HEK293T (cell line): Measurements from ENCODE around the gene PQBP1.

Experiments used
- CTCF ChIA-PET: fragments of 350-600 bp; formaldehyde crosslinking; extraction: SDS; loops from one replicate; lab custom pipeline; 2021; ENCODE audit warnings: antibody characterized with exemption, inconsistent platforms; lab: Yijun Ruan, JAX
- POLR2A ChIA-PET: fragments of 350-600 bp; formaldehyde crosslinking; extraction: SDS; loops from one replicate; lab custom pipeline; 2020; ENCODE audit warnings: antibody characterized with exemption, inconsistent platforms; lab: Yijun Ruan, JAX
- DNase-seq: peaks from one replicate; pipeline ENCODE4 v3.0.0; 2012; ENCODE audit warnings: mixed read lengths; ENCODE audit errors: extremely low spot score
- ARNT ChIP-seq: fragments of 450-650 bp; IDR thresholded peaks from 2 replicates; pipeline ENCODE4 v1.6.1; 2017; ENCODE audit warnings: mild to moderate bottlenecking
- BHLHE40 ChIP-seq: fragments of 450-650 bp; IDR thresholded peaks from 2 replicates; pipeline ENCODE4 v1.6.1; 2016; ENCODE audit warnings: mild to moderate bottlenecking, moderate library complexity, borderline replicate concordance
- CTBP1 ChIP-seq: fragments of 450-650 bp; IDR thresholded peaks from 2 replicates; pipeline ENCODE4 v1.6.1; 2016; ENCODE audit warnings: borderline replicate concordance
- ELF4 ChIP-seq: fragments of 450-650 bp; IDR thresholded peaks from 2 replicates; pipeline ENCODE4 v1.6.1; 2017; ENCODE audit warnings: antibody characterized with exemption
- FOXA1 ChIP-seq: fragments of 450-650 bp; IDR thresholded peaks from 2 replicates; pipeline ENCODE4 v1.6.1; 2016; ENCODE audit warnings: mild to moderate bottlenecking
- FOXK2 ChIP-seq: fragments of 450-650 bp; IDR thresholded peaks from 2 replicates; pipeline ENCODE4 v1.6.1; 2016; ENCODE audit warnings: mild to moderate bottlenecking
- FOXM1 ChIP-seq: fragments of 450-650 bp; IDR thresholded peaks from 2 replicates; pipeline ENCODE4 v1.6.1; 2017; ENCODE audit warnings: mild to moderate bottlenecking, borderline replicate concordance
- HDGF ChIP-seq: fragments of 450-650 bp; IDR thresholded peaks from 2 replicates; pipeline ENCODE4 v1.6.1; 2017; ENCODE audit warnings: antibody characterized with exemption, borderline replicate concordance
- L3MBTL2 ChIP-seq: fragments of 450-650 bp; conservative IDR thresholded peaks from 2 replicates; pipeline ENCODE4 v1.6.1; 2016; ENCODE audit warnings: mild to moderate bottlenecking
- LEF1 ChIP-seq: fragments of 450-650 bp; IDR thresholded peaks from 2 replicates; pipeline ENCODE4 v1.6.1; 2017; ENCODE audit warnings: mild to moderate bottlenecking, borderline replicate concordance
- NFRKB ChIP-seq: fragments of 450-650 bp; IDR thresholded peaks from 2 replicates; pipeline ENCODE4 v1.6.1; 2016; ENCODE audit warnings: mild to moderate bottlenecking, moderate library complexity
- PKNOX1 ChIP-seq: fragments of 450-650 bp; IDR thresholded peaks from 2 replicates; pipeline ENCODE4 v1.6.1; 2016
- SP1 ChIP-seq: fragments of 450-650 bp; IDR thresholded peaks from 2 replicates; pipeline ENCODE4 v1.6.1; 2017
- SUZ12 ChIP-seq: fragments of 450-650 bp; IDR thresholded peaks from 2 replicates; pipeline ENCODE4 v1.6.1; 2016; ENCODE audit warnings: mild to moderate bottlenecking
- TARDBP ChIP-seq: fragments of 450-650 bp; IDR thresholded peaks from 2 replicates; pipeline ENCODE4 v1.6.1; 2016
- ZNF384 ChIP-seq: fragments of 450-650 bp; IDR thresholded peaks from 2 replicates; pipeline ENCODE4 v1.6.1; 2016

The PQBP1 gene

DNA sequence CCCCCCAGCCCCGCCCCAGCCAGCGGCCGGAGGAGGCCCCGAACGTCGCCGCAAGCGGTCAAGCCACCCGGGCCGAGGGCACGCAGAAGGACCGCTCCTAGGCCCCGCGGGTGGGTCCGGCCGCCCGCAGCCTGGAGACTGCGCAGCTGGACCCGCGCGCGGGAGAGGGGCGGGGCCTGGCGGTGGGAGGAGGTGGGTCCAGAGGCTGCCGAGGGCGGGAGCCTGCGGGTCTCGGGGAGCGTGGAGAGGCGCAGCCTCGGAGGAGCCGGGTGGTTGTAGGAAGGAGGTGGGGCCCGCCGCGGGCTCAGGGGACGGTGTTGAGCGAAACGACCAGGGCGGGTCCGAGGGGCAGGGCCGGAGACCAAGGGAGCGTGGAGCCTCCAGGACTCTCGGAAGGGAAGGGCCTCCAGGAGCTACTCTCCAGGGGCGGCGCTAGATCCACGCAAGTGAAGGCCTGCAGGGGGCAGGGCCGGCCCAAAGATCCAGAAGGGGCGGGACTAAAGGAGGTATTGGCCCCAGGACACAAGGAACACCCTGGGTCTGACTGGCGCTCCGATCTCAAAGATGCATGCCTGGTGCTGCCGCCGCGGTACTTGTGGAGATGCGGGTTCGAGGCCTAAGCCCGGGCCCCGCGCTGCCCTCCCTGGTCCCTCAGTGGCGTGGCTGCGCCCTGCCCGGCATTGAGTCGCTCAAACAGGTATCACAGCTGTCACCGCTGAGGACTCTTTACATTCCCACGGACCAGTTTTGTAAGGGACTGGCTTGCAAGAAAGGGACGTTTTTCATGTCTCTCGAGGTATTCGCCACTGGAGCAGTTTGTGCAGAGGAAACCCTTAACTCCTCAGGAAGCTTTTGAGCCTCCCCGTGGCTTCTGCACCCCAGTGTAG is 6.1 kb upstream of the PQBP1 start:
- peak; percentile 79 for DNase-seq
- TF ChIP-seq FOXM1 = no peak
- no peak for TF ChIP-seq BHLHE40
- no peak for TF ChIP-seq PKNOX1
- no peak for TF ChIP-seq ZNF384
- TF ChIP-seq LEF1 = no peak
- TF ChIP-seq SP1 = no peak
- no peak for TF ChIP-seq FOXA1
- ChIA-PET CTCF (no interaction called here), POLR2A (interaction anchor here (1.0 to 1.4 kb wide), 5 partner anchors 20 to 260 kb away, joined by 3 to 6 read pairs (median 3); partner anchors contain the start of gene SLC35A2)

- POLR2A ChIA-PET = interaction anchor here (1.2 to 1.4 kb wide), 2 partner anchors 19 to 216 kb away, joined by 3 to 4 read pairs; partner anchors contain the start of gene SLC35A2
- no peak for DNase-seq
- CTCF ChIA-PET = interaction anchor here (0.7 kb wide), 1 partner anchor 65 kb away, joined by 5 read pairs; no protein-coding TSS in a partner anchor
- TF ChIP-seq L3MBTL2 = no peak
- TF ChIP-seq ARNT = no peak
- TF ChIP-seq BHLHE40 = no peak
- TF ChIP-seq HDGF = no peak
- no peak for TF ChIP-seq FOXA1
- TF ChIP-seq FOXK2 = no peak
These were observed 4.8 kb upstream of the PQBP1 start for GRCh38 chrX:48892896-48893295.

GRCh38 chrX:48893556-48894348 is 4.0 kb upstream of the PQBP1 start:
- CTCF ChIA-PET = interaction anchor here (0.7 kb wide), 1 partner anchor 66 kb away, joined by 5 read pairs; no protein-coding TSS in a partner anchor
- TF ChIP-seq SUZ12 = no peak
- no peak for TF ChIP-seq SP1
- TF ChIP-seq HDGF = no peak
- TF ChIP-seq LEF1 = no peak
- no peak for TF ChIP-seq NFRKB
- no peak for TF ChIP-seq ZNF384
- TF ChIP-seq L3MBTL2 = no peak
- TF ChIP-seq BHLHE40 = no peak
- no peak for TF ChIP-seq FOXM1
- no peak for TF ChIP-seq CTBP1
- TF ChIP-seq ARNT = no peak
- POLR2A ChIA-PET = interaction anchor here (1.2 to 1.4 kb wide), 2 partner anchors 18 to 217 kb away, joined by 3 to 4 read pairs; partner anchors contain the start of gene SLC35A2
- no peak for DNase-seq

DNA sequence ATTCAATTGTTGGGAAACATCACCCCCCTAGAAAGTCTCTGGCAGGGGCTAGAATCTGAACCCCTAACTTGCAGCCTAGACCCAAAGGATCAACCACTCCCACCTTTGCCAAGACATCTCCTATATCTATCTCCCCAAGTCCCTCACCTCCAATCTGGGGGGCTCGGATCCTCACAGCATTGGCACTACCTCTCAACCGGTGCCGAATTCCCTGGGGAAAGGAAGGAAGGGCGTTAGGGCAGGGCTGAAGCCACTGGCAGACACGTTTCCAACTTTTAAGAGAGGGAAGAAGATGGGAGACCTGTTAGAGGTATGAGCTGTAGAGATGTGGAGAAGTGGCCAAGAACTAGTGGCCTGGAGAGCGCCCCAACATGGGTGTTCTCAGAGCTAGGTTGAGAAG is 2.8 kb upstream of the PQBP1 start:
- TF ChIP-seq L3MBTL2 = no peak
- no peak for TF ChIP-seq FOXM1
- no peak for TF ChIP-seq FOXA1
- TF ChIP-seq BHLHE40 = no peak
- no peak for TF ChIP-seq ELF4
- no peak for TF ChIP-seq PKNOX1
- TF ChIP-seq SUZ12 = no peak
- no peak for TF ChIP-seq TARDBP
- no peak for TF ChIP-seq NFRKB
- TF ChIP-seq ZNF384 = no peak
- no peak for TF ChIP-seq LEF1
- TF ChIP-seq FOXK2 = no peak
- no peak for TF ChIP-seq SP1
- no peak for TF ChIP-seq CTBP1
- TF ChIP-seq ARNT = no peak
- no peak for TF ChIP-seq HDGF
- POLR2A ChIA-PET = no interaction called here
- no peak for DNase-seq
- CTCF ChIA-PET = no interaction called here

GRCh38 chrX:48896611-48897011 is 1.1 kb upstream of the PQBP1 start:
- CTCF ChIA-PET = no interaction called here
- DNase-seq = no peak
- no peak for TF ChIP-seq L3MBTL2
- no peak for TF ChIP-seq CTBP1
- no peak for TF ChIP-seq TARDBP
- TF ChIP-seq FOXA1 = no peak
- TF ChIP-seq FOXK2 = no peak
- no peak for TF ChIP-seq FOXM1
- TF ChIP-seq ELF4 = no peak
- no peak for TF ChIP-seq SUZ12
- TF ChIP-seq BHLHE40 = no peak
- POLR2A ChIA-PET = interaction anchor here (1.7 to 2.8 kb wide), 3 partner anchors 15 to 159 kb away, joined by 10 to 26 read pairs (median 11); partner anchors contain the start of genes HDAC6 and SLC35A2

DNA sequence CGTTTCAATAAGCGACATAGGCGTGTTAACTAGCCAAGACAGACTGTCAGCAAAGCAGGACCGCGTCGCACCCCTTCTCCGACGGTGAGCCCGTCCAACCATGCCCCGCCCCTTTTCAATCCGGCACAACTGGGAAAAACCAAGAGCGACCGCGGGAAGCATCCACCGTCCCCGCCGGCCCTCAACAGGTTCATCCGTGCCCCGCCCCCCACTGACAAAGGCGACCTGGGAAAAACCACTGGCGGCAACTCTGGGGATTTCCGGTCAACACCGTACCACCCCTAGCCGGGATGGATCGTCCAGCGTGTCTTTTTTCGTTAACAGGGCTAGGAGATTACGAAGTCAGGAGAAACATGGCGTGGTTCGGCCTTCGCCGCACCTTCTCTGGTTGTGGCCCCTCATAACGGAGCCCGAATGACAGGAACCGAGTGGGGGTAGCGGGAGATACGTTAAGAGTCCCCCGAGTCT is 539 bp upstream of the PQBP1 start:
- ChIA-PET CTCF (no interaction called here), POLR2A (interaction anchor here (0.7 to 2.8 kb wide), 12 partner anchors 9 to 272 kb away, joined by 3 to 26 read pairs (median 5); partner anchors contain the start of genes HDAC6, PCSK1N and SLC35A2)
- peak; percentile 68 for DNase-seq
- no peak for TF ChIP-seq FOXA1
- TF ChIP-seq ZNF384 = no peak
- no peak for TF ChIP-seq FOXM1
- TF ChIP-seq SUZ12 = no peak
